ENCODE measurements around the gene RPS19.
"Not testable (repeated sequence)": the region's sequence is repeated elsewhere in the genome, so short reads cannot be mapped to it uniquely, and the experiment has no call there.

The RPS19 gene

GRCh38 chr19:41901707-41902360 lies 41.8 kb downstream of the RPS19 start:
- no peak for DNase-seq (ENCODE audit: low read depth in 2 of 2)

GRCh38 chr19:41902594-41902993 lies 42.5 kb downstream of the RPS19 start:
- DNase-seq (ENCODE audit: low read depth in 2 of 2), result no peak

- DNase-seq (ENCODE audit: low read depth in 2 of 2), result no peak
Observed at GRCh38 chr19:41903193-41903953, 43.3 kb downstream of the RPS19 start.

GRCh38 chr19:41904118-41904870 lies 44.2 kb downstream of the RPS19 start:
- no peak for DNase-seq (ENCODE audit: low read depth in 2 of 2)

- no peak for DNase-seq (ENCODE audit: low read depth in 2 of 2)
Observed at GRCh38 chr19:41905273-41906002, 45.4 kb downstream of the RPS19 start.

GRCh38 chr19:41906271-41906670 lies 46.2 kb downstream of the RPS19 start:
- DNase-seq (ENCODE audit: low read depth in 2 of 2), result no peak

- DNase-seq (ENCODE audit: low read depth in 2 of 2), result no peak
Observed at GRCh38 chr19:41906916-41907680, 47.0 kb downstream of the RPS19 start.

- no peak for DNase-seq (ENCODE audit: low read depth in 2 of 2)
Observed at GRCh38 chr19:41907994-41908615, 48.0 kb downstream of the RPS19 start.

GRCh38 chr19:41908724-41909464 lies 48.8 kb downstream of the RPS19 start:
- no peak for DNase-seq (ENCODE audit: low read depth in 2 of 2)

- DNase-seq (ENCODE audit: low read depth in 2 of 2), result no peak
Observed at GRCh38 chr19:41909706-41910105, 49.7 kb downstream of the RPS19 start.

- no peak for DNase-seq (ENCODE audit: low read depth in 2 of 2)
Observed at GRCh38 chr19:41910240-41910991, 50.4 kb downstream of the RPS19 start.

GRCh38 chr19:41910992-41911888 lies 51.2 kb downstream of the RPS19 start:
- no peak for DNase-seq (ENCODE audit: low read depth in 2 of 2)

- no peak for DNase-seq (ENCODE audit: low read depth in 2 of 2)
Observed at GRCh38 chr19:41911889-41912731, 52.1 kb downstream of the RPS19 start.

GRCh38 chr19:41912899-41913537 lies 53.0 kb downstream of the RPS19 start:
- no peak for DNase-seq (ENCODE audit: low read depth in 2 of 2)

- DNase-seq (ENCODE audit: low read depth in 2 of 2), result no peak
Observed at GRCh38 chr19:41913538-41914423, 53.7 kb downstream of the RPS19 start.

- not testable (repeated sequence) for DNase-seq (ENCODE audit: low read depth in 2 of 2)
Observed at GRCh38 chr19:41914424-41914834, 54.4 kb downstream of the RPS19 start.
